Tibial artery (tissue), 4 donors: Measurements from ENCODE around the gene TMEM37.

Experiments used
- DNase-seq, 2 donors: peaks; one replicate each; pipeline ENCODE4 v3.0.0-alpha.2; 2019
- H3K27ac ChIP-seq, 2 donors: fragments of 200-600 bp; sonication (generic) in 1 of 2; 1 replicate in 1 of 2; 2 replicates in 1 of 2; pipeline ENCODE4 v1.5.1; 2018 to 2019; ENCODE audit warnings: mild to moderate bottlenecking in 1 of 2
- H3K27me3 ChIP-seq, 2 donors: fragments of 200-600 bp; sonication (generic) in 1 of 2; one replicate each; pipeline versions ENCODE4 v1.5.1 to v1.6.0; 2016 to 2019
- H3K36me3 ChIP-seq, 3 donors: fragments of 200-600 bp; sonication (generic) in 2 of 3; one replicate each; pipeline ENCODE4 v1.5.1; 2016 to 2019; ENCODE audit warnings: mild to moderate bottlenecking in 2 of 3
- H3K4me1 ChIP-seq, 4 donors: fragments of 200-600 bp; sonication (generic) in 2 of 4; 1 replicate in 3 of 4; 2 replicates in 1 of 4; pipeline ENCODE4 v1.5.1; 2016 to 2019
- H3K4me3 ChIP-seq, 2 donors: fragments of 200-600 bp; sonication (generic) in 1 of 2; 1 replicate in 1 of 2; 2 replicates in 1 of 2; pipeline ENCODE4 v1.5.1; 2018 to 2019; ENCODE audit warnings: mild to moderate bottlenecking in 2 of 2
- H3K9me3 ChIP-seq, 3 donors: fragments of 200-600 bp; sonication (generic) in 1 of 3; one replicate each; pipeline ENCODE4 v1.5.1; 2016 to 2019
- intact Hi-C: fragments of 100-400 bp; cut with DNase I; formaldehyde crosslinking; loops from one replicate; pipeline ENCODE4 v1.15.0; 2023; ENCODE audit warnings: low total_unique reads
- TF ChIP-seq, protein P1 (sequence below), 2 experiments: fragments of 200-600 bp in 1 of 2; fragments of 450-650 bp in 1 of 2; IDR thresholded peaks; one replicate each; pipeline ENCODE4 v1.5.1; 2017 to 2019; ENCODE audit warnings: antibody characterized with exemption in 2 of 2, mild to moderate bottlenecking in 1 of 2, moderate library complexity in 1 of 2

The TMEM37 gene

DNA sequence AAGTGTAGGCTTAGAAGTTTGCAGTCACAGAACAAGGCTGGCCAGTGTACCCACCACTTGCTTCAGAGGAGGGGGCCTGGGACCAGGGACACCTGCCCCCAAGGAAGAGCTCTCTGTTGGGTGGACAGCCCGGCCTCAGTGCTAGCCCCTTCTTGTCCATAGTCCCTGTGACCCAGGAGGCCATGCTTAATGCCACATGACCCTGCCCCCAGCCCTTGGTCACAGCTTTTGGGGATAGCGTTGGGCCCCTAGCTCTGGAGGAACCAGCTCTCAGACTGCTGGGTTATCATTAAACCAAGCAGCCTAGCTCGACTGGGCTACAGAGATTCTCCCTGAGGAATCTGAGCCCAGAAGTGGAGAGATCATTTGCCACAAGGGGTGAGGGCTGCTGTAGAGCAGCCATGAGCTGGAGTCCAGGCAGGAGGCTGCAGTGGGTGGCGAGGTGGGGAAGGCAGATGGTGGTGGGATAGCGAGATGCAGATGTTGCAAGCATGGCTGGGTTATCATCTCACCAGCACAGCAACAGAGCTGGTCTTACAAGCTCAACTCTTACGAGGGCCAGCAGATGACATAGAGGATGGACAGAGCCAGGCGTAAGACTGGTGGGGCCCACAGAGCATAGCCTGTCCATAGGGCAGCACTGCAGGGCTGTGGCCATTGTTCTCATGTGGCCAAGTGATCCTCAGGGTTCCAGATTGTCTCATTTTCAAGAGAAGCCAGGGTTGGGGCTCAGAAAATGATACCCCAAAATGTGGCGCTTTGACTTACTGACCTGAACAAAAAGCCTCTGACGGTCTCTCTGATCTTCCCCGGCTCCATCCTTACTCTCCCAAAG, 7.2 kb upstream of the TMEM37 start:
- Histone ChIP-seq H3K4me1 (peaks cover 0 to 3% (median 0%) of the 10 kb centered on the region in 4 donors), H3K36me3 (no peaks in the 10 kb centered on the region), H3K27ac (no peak overlapping the region), H3K27me3 (no peaks in the 10 kb centered on the region), H3K4me3 (no peak overlapping the region), H3K9me3 (peaks cover 0 to 6% (median 0%) of the 10 kb centered on the region in 3 donors)
- TF ChIP-seq, protein P1, sequence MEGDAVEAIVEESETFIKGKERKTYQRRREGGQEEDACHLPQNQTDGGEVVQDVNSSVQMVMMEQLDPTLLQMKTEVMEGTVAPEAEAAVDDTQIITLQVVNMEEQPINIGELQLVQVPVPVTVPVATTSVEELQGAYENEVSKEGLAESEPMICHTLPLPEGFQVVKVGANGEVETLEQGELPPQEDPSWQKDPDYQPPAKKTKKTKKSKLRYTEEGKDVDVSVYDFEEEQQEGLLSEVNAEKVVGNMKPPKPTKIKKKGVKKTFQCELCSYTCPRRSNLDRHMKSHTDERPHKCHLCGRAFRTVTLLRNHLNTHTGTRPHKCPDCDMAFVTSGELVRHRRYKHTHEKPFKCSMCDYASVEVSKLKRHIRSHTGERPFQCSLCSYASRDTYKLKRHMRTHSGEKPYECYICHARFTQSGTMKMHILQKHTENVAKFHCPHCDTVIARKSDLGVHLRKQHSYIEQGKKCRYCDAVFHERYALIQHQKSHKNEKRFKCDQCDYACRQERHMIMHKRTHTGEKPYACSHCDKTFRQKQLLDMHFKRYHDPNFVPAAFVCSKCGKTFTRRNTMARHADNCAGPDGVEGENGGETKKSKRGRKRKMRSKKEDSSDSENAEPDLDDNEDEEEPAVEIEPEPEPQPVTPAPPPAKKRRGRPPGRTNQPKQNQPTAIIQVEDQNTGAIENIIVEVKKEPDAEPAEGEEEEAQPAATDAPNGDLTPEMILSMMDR (IDR thresholded peaks at IDR 0.05), result no peak
- peak in 1 of 2 donors; percentile 32 for DNase-seq
- intact Hi-C loops, result no loop called here

DNA sequence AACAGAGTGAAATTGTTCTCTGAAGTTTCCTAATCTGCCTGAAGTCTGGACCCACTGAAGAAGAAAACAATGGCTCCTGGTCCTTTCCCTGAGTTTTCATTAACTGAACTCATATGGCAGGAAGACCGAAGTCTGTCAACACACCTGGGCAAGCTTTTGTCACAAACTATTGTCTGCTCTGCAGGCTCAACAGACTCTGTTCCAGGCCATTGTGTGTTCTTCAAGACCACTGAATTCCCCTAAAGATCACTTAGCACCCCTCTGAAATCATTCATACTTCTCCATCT, 6.6 kb upstream of the TMEM37 start:
- no peak overlapping the region for H3K27ac ChIP-seq
- TF ChIP-seq, protein P1 (IDR thresholded peaks at IDR 0.05), result no peak
- intact Hi-C loops, result no loop called here
- no peaks in the 10 kb centered on the region for H3K36me3 ChIP-seq
- H3K27me3 ChIP-seq, result no peaks in the 10 kb centered on the region
- H3K4me1 ChIP-seq, result peaks cover 0 to 3% (median 0%) of the 10 kb centered on the region in 4 donors
- DNase-seq, result no peak
- peaks cover 0 to 6% (median 0%) of the 10 kb centered on the region in 3 donors for H3K9me3 ChIP-seq
- H3K4me3 ChIP-seq, result no peak overlapping the region

DNA sequence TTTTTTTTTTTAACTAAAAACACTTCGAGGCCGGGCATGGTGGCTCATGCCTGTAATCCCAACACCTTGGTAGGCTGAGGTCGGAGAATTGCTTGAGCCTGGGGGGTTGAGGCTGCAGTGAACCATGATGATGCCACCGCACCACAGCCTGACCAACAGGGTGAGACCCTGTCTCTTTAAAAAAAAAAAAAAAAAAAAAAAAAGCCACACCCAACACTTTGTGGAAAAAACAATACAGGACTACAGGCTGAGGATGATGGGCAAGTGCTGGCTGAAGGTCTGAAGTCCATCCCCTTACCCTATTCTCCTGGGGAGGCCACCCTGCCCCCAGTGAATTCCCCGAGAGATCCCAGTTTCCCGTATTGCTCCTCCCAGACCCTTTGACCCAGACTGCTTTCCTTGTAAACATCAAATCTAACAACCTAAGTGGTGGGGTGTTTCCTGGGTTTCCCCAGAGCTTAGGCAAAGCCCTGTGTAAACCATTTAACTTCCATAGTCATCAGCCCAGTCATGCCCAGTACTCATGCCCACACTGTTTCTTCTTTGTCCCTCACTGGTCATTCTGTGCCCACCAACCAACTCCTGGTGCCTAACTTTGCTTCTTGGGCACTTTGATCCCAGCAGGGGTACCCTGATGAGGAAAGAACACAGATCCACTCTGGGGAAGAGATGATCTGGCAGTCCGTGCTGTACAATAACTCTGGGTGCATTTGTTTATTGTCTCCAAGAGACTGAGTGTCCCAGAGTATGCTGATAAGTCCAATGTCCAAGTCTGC, 5.8 kb upstream of the TMEM37 start:
- intact Hi-C loops, result no loop called here
- TF ChIP-seq, protein P1 (IDR thresholded peaks at IDR 0.05), result no peak
- Histone ChIP-seq H3K36me3 (no peaks in the 10 kb centered on the region), H3K4me1 (peaks cover 0 to 3% (median 0%) of the 10 kb centered on the region in 4 donors), H3K4me3 (no peak overlapping the region), H3K27ac (no peak overlapping the region), H3K9me3 (peaks cover 0 to 6% (median 0%) of the 10 kb centered on the region in 3 donors), H3K27me3 (no peaks in the 10 kb centered on the region)
- DNase-seq, result peak in 1 of 2 donors; percentile 37

DNA sequence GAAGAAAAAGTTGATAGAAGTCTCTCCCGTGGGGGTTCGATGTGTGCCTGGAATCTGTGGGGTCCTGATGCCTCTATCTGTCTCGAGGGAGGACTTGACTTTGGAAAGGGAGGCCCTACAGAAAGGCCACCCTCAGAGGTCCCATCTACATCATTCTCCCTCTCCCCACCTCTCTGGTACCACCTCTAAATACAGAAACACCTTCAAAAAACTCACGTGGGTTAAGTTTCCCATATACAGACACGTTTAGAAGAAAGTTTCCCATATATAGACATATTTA, 5.3 kb upstream of the TMEM37 start:
- no peak overlapping the region for H3K27ac ChIP-seq
- no peak overlapping the region for H3K4me3 ChIP-seq
- peaks cover 0 to 8% (median 1%) of the 10 kb centered on the region in 4 donors for H3K4me1 ChIP-seq
- no peak for DNase-seq
- no peaks in the 10 kb centered on the region for H3K27me3 ChIP-seq
- peaks cover 0 to 3% (median 0%) of the 10 kb centered on the region in 3 donors for H3K9me3 ChIP-seq
- no peaks in the 10 kb centered on the region for H3K36me3 ChIP-seq
- TF ChIP-seq, protein P1 (IDR thresholded peaks at IDR 0.05), result no peak
- intact Hi-C loops, result no loop called here

DNA sequence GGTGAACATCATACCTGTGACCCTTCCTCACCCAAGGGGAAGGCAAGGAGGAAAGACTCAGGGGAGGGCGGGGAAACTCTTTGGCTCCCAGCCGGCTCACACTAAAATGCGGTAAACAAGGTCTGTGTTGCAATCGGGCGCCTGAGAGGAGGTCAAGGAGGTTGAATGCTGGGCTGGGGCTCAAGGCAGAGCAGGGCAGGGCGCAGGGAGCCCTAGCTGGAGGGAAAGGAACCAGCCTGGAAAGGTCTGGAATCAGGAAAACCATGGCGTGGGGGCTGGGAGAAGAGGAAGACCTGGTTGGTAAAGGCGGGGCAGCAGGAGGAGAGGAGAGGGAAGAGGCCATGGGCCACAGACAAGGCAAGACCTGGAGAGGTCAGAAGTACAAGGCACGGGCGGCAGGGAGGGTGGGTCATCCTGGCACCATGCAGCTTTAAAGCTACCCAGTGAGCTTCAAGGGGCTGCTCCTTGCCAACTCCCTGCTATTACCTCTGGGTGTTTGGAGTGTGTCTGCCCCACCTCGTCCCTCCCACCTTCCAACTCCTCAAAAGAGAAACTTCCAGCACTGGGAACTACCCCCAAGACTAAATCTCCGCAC, 4.8 kb upstream of the TMEM37 start:
- TF ChIP-seq, protein P1 (IDR thresholded peaks at IDR 0.05), result no peak
- H3K4me1 ChIP-seq, result peaks cover 0 to 14% (median 5%) of the 10 kb centered on the region in 4 donors
- H3K27me3 ChIP-seq, result no peaks in the 10 kb centered on the region
- no peak overlapping the region for H3K27ac ChIP-seq
- no peaks in the 10 kb centered on the region for H3K36me3 ChIP-seq
- H3K4me3 ChIP-seq, result no peak overlapping the region
- no peaks in the 10 kb centered on the region for H3K9me3 ChIP-seq
- intact Hi-C loops, result no loop called here
- peak; percentile 75 to 77 for DNase-seq
